Colonic mucosa (tissue), 4 donors: ENCODE data around the gene ENPP6. TPM values are rescaled to one million over a fixed set of nuclear protein-coding genes. Genes with fewer than 3 reads are reported as not detected.

Source experiments
- DNase-seq: peaks from one replicate; pipeline ENCODE4 v3.0.0-alpha.2; 2020
- H3K27ac ChIP-seq: fragments of 200-600 bp; one replicate; pipeline ENCODE4 v1.8.0; 2021
- H3K27me3 ChIP-seq: fragments of 200-600 bp; one replicate; pipeline ENCODE4 v1.8.0; 2021
- H3K36me3 ChIP-seq: fragments of 200-600 bp; one replicate; pipeline ENCODE4 v1.8.0; 2021
- H3K4me1 ChIP-seq: fragments of 200-600 bp; one replicate; pipeline ENCODE4 v1.8.0; 2021; ENCODE audit warnings: mild to moderate bottlenecking
- H3K4me3 ChIP-seq: fragments of 200-600 bp; one replicate; pipeline ENCODE4 v1.8.0; 2021
- H3K9ac ChIP-seq, 2 donors: one replicate each; pipeline ENCODE4 v1.7.0; 2013; ENCODE audit warnings: control low read depth in 2 of 2, low read depth in 2 of 2, low read length in 2 of 2
- H3K9me3 ChIP-seq: fragments of 200-600 bp; one replicate; pipeline ENCODE4 v1.8.0; 2021
- intact Hi-C: fragments of 100-400 bp; cut with DNase I; formaldehyde crosslinking; loops from one replicate; pipeline ENCODE4 v1.14.1; 2022
- total RNA-seq, 2 donors: library from RNA; stranded (reverse); fragmentation: NEBNext Ultra II Directional in 1 of 2; extraction: Animal tissue kit (Norgen Biotek cat#: 25700) in 1 of 2; gene quantifications; one replicate each; pipeline ENCODE4 v1.2.1, GENCODE V29; 2021
- TF ChIP-seq, protein P1 (sequence below): fragments of 200-600 bp; IDR thresholded peaks from one replicate; pipeline ENCODE4 v1.8.0; 2022; ENCODE audit warnings: antibody characterized with exemption, mild to moderate bottlenecking
- donor health status: healthy.
- donor health status: DM: no; HTN: no; CAD: no.
- donor health status: DM: no; HTN: no; CAD: no.

The ENPP6 gene
- total RNA-seq, 2 donors from 2014 or later: 0.27 to 0.53 TPM

DNA sequence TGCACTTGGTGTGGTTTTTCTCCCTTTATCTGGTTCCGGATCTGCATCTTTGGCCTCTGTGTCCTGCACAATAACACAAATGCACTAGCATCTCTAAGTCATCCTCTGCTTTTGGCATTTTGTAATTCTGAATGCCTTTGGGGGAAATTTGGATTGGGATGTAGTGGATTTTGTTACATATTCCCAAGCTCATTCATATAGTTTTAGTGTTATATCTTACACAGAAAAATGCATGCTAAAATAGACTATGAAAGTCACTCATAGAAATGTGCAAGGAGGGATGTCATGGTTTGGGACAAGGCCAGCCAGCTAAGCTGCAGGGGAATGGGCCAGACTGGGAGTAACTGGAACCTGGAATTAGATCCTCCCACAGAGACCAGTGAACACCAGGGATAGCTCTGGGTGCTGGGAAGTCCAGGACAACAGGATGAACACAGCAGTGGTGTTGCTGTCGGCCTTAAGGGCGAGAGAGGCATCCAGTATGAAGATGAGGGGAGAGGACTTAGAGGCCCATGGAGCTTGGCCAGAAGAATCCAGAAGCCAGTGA is 20.1 kb downstream of the ENPP6 start:
- H3K27ac ChIP-seq: no peak overlapping the region
- H3K9ac ChIP-seq: no peak overlapping the region
- no peaks in the 10 kb centered on the region for H3K4me1 ChIP-seq
- intact Hi-C loops: no loop called here
- no peak overlapping the region for H3K4me3 ChIP-seq
- TF ChIP-seq, protein P1, sequence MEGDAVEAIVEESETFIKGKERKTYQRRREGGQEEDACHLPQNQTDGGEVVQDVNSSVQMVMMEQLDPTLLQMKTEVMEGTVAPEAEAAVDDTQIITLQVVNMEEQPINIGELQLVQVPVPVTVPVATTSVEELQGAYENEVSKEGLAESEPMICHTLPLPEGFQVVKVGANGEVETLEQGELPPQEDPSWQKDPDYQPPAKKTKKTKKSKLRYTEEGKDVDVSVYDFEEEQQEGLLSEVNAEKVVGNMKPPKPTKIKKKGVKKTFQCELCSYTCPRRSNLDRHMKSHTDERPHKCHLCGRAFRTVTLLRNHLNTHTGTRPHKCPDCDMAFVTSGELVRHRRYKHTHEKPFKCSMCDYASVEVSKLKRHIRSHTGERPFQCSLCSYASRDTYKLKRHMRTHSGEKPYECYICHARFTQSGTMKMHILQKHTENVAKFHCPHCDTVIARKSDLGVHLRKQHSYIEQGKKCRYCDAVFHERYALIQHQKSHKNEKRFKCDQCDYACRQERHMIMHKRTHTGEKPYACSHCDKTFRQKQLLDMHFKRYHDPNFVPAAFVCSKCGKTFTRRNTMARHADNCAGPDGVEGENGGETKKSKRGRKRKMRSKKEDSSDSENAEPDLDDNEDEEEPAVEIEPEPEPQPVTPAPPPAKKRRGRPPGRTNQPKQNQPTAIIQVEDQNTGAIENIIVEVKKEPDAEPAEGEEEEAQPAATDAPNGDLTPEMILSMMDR: no peak
- DNase-seq: no peak
- H3K9me3 ChIP-seq: no peaks in the 10 kb centered on the region
- no peaks in the 10 kb centered on the region for H3K27me3 ChIP-seq
- H3K36me3 ChIP-seq: no peaks in the 10 kb centered on the region

DNA sequence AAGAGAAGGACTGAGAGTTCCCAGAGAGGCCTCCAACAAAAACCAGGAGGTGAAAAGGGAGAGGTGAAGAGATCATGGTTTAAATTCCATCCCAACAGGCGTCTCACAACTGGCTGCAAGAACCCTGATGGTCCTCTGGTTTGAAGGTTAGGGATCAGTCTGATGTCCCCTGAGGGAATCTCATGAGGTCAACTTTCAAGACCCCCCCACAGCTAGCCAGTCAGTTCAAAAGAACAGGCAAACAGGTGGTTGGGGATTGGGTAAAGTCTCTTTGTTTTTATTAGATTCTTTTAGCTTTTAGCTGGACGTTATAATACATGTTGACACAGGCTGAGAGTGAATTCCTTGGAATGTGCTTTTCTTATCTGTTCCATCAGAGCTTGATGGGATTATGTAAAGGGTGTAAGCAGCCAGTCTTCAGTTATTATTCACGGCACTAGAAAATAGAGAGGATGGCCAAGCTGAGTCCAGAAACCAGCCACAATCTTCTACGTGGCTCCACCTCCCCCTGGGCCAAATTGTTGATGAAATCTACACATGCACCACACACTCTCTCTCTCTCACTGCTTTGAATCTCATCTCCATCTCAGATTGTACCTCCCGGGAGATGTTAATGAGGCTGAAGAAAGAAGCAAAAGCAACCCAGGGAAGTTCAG is 20.8 kb downstream of the ENPP6 start:
- no peaks in the 10 kb centered on the region for H3K36me3 ChIP-seq
- no peak for DNase-seq
- intact Hi-C loops: no loop called here
- H3K4me1 ChIP-seq: no peaks in the 10 kb centered on the region
- H3K4me3 ChIP-seq: no peak overlapping the region
- H3K27me3 ChIP-seq: no peaks in the 10 kb centered on the region
- no peaks in the 10 kb centered on the region for H3K9me3 ChIP-seq
- H3K9ac ChIP-seq: no peak overlapping the region
- TF ChIP-seq, protein P1: no peak
- H3K27ac ChIP-seq: no peak overlapping the region

DNA sequence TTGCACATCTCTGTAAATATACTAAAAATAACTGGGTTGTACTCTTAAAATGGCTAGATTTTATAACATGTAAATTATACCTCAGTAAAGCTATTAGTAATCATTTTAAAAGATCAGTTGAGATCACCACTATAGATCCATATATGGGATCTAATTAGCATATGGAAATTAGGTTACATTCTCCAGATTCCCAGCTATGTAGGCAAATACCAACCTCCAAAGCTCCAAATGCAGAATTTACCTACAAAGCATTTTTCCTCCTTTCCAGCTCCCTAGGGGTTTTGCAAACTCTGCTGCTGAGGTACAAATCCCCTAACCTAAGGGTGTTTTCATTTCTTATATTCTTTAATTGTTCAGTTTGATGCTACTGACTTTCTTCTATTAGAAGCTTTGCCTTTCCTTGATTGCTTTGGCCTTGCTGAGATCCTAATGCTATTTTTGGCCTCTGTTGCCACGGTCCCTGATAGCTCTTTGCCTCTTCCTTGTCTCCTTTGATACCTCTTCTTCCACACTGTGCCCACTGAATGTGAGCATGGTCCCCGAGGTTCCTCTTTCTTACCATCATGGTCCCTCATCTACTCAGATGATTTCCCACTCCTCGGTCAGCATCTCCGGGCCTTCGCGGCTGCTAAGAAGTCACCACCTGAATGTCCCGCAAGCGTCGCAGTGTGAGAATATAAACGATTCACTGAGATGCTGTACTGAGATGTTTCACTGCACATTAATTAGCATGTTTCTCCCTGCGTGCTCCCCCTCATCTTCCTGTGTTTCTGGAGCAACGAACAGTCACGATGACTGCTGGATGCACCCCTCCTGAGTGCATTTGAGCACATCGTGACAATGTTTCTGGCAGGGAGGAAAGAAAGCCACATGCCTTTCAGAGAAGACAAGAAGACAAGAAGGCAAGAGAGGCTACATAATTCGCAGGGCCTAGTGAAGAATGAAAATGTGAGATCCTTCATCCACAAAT is 23.8 kb downstream of the ENPP6 start:
- Histone ChIP-seq H3K4me1 (no peaks in the 10 kb centered on the region), H3K9me3 (no peaks in the 10 kb centered on the region), H3K4me3 (no peak overlapping the region), H3K9ac (no peak overlapping the region), H3K27ac (no peak overlapping the region), H3K27me3 (no peaks in the 10 kb centered on the region), H3K36me3 (no peaks in the 10 kb centered on the region)
- DNase-seq: no peak
- TF ChIP-seq, protein P1: no peak
- intact Hi-C loops: no loop called here

DNA sequence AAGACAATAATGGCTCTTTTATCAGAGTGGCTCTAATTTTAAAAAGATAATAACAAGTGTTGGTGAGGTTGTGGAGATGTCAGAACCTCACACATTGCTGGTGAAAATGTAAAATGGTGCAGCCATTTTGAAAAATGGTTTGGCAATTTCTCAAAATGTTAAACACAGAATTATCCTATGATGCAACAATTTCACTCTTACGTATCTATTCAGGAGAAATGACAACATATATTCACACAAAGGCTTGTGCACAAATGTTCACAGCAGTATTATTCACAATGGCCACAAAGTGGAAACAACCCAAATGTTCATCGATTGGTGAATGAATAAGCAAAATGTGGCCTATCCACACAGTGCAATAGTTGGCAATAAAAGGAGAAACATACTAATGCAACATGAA is 24.7 kb downstream of the ENPP6 start:
- TF ChIP-seq, protein P1: no peak
- H3K27ac ChIP-seq: no peak overlapping the region

DNA sequence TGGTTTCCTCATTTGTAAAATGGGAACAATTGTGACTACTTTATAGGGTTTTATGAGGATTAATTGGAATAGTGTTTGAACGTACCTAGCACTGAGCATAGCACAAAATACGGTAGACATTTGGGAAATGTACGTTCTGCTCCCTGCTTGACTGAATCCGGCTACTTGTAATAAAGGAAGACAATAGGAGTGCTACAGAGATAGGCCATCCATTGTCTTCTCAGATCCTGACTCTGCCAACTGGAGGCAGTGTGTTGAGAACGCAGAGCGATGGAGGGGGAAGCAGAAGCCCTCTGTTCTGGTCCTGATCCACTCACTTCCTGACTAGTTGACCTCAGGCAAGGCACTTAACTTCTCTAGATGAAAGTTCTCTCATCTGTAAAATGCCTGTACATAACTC is 26.4 kb downstream of the ENPP6 start:
- TF ChIP-seq, protein P1: no peak
- H3K9ac ChIP-seq: no peak overlapping the region
- H3K9me3 ChIP-seq: no peaks in the 10 kb centered on the region
- H3K4me1 ChIP-seq: no peaks in the 10 kb centered on the region
- no peak overlapping the region for H3K27ac ChIP-seq
- no peaks in the 10 kb centered on the region for H3K27me3 ChIP-seq
- no peak overlapping the region for H3K4me3 ChIP-seq
- DNase-seq: no peak
- H3K36me3 ChIP-seq: no peaks in the 10 kb centered on the region
- intact Hi-C loops: no loop called here

More for the DNA sequence above, 24.7 kb downstream of the ENPP6 start:
- H3K9me3 ChIP-seq: no peaks in the 10 kb centered on the region
- no peak overlapping the region for H3K4me3 ChIP-seq
- no peaks in the 10 kb centered on the region for H3K4me1 ChIP-seq
- no peaks in the 10 kb centered on the region for H3K27me3 ChIP-seq
- no peak overlapping the region for H3K9ac ChIP-seq
- no peak for DNase-seq
- H3K36me3 ChIP-seq: no peaks in the 10 kb centered on the region
- intact Hi-C loops: no loop called here
